NCI-H1930 (cell line): ENCODE data around the gene DLGAP3.

ENCODE experiments used
- DNase-seq, 2 experiments: peaks; one replicate each; lab custom pipeline; 2025; lab: John Stamatoyannopoulos, UW

The DLGAP3 gene

DNA sequence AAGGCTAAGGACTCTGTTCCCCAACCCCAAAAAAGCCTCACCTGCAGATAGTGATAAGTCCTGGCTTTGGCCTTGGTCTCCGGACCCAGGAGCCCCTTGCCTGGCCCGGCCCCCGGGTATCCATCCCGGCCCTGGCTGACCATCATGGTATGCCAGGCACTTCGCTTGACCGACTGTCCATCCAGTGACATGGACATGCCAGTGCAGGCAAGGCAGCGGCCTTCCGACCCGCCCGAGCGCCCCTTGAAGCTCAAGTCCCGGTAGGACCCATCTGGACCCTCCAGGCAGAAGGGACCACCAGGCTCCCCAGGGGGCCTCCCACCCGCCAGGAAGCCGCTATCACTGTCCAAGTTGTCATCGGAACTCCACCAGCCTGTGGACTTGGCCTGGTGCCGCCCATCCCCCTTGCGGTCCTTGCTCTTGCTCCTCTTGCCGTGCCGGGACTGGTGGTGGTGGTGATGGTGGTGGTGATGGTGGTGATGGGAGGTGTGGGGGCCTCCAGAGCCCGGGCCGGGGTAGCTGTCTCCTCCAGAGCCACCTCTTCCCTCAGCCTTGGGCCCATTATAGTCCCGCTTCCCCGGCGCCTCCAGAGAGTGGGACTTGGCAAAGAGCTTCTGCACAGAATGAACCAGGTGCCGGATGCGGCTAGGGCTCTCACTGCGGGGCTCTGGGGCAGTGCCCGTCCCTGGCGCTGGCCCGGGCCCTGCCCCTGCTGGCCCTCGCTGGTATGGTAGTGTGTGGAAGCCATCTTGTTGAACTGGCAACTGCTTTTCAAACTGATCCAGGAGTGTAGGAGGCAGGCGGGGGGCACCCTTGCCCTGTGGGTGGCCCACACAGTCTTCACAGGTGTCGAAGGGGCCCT is 25.0 kb downstream of the DLGAP3 start:
- no peak for DNase-seq

- DNase-seq: no peak
Observed at GRCh38 chr1:34901919-34902318, 27.5 kb downstream of the DLGAP3 start.

DNA sequence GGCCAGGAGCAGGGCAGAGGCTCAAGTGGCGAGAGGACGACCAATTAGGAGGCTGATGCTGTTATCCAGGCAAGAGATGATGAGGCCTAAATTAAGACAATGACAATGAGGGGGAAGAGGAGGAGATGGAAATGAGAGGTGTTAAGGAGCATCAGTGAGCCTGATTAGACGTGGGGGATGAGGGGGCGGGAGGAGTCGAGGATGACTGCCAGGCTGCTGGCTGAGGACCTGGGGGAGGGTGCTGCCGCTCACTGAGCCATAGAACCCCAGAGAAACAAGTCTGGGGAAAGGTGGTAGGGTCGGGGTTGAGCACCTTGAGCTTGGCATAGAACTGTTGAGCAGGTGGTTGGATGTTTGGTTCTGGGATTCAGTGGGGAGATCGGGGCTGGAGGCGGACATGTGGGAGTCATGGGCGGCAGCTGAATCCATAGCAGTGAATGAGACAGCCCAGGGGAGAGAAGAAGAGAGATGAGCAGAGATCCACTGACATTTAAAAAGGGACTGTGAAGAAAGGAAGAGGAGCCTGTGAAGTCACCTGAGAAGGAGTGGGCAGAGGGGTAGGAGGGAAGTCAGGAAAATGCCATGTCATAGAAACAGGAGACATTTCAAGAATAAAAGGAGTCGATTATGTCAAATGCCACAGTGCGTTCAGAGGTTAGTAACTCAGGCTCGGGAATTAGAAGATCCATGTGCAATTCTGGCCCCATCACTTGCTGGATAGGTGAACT is 28.5 kb downstream of the DLGAP3 start:
- no peak for DNase-seq

DNA sequence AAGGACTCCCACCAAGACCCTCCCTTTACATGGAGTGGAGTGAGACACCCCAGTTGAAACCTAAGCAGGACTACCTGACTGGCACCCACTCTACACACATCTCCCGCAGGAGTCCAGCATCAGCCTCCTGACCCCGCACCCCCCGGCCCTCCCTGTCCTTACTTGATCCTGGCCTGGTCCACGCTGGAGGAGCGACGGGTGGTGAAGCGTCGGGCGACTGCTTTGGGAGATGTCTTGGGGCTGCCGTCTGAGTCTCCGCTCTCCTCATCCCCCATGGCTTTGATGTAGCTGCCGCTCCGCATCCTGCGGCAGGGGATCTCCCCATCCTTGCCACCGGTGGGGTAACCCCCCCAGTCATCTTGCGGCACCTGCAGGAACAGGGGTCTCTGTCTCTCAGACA is 29.5 kb downstream of the DLGAP3 start:
- no peak for DNase-seq

DNA sequence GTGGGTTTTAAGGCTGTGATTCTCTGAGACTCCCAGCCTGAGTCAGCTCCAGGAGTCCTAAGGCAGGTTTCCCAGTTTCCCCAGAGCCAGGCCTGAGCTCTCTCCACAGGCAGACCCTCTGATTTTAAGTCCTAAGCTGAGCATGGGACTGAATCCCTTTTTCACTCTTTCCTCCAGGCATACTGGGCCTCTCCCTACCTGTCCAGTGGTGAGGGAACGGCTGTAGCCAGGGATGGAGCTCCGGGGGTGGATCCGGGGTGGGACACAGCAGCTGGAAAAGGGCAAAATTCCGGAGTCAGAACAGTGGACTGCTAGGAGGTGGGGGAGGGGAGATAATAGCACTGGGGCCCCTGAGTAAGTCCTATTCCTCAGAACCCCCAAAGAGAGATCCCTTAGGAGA is 30.0 kb downstream of the DLGAP3 start:
- no peak for DNase-seq

DNA sequence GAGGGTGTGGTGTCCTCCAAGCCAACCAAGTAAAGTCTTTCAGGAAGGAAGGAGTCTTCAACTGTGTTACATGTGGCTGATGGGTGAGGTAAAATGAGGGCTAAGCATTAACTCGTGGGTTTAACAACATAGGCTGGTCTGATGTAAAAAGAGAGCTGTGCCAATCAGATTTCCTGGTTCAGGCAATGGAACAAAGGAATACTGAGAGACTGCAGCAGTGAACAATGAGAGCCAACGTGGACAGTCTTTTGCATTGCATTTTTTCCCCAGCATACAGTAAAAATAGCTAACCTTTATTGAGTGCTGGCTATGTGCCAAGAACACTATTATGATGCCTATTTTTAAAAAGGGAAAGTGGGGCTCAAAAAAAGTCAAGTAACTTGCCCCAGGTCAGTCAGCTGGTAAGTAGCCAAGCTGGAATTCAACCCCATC is 31.1 kb downstream of the DLGAP3 start:
- DNase-seq: no peak

DNA sequence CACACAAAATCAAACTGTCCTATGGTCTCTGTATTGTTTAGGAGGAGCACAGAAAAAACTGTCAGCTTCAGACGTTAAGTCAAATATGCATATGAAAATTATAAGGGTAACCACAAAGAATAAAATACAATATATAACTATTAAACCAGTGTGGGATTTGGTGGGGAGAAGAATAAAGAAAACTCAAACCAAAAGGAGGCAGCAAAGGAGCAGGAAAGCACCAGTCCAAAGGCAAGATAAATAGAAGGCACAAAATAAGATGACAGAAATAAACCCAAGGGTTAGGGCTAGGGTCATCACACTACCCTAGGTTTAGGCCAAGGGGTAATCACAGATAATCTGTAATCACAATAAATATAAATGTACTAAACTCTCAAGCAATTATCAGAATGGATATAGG is 32.8 kb downstream of the DLGAP3 start:
- no peak for DNase-seq

- no peak for DNase-seq
Observed at GRCh38 chr1:34889705-34890104, 39.7 kb downstream of the DLGAP3 start.

GRCh38 chr1:34887593-34887992 is 41.9 kb downstream of the DLGAP3 start:
- DNase-seq: no peak

DNA sequence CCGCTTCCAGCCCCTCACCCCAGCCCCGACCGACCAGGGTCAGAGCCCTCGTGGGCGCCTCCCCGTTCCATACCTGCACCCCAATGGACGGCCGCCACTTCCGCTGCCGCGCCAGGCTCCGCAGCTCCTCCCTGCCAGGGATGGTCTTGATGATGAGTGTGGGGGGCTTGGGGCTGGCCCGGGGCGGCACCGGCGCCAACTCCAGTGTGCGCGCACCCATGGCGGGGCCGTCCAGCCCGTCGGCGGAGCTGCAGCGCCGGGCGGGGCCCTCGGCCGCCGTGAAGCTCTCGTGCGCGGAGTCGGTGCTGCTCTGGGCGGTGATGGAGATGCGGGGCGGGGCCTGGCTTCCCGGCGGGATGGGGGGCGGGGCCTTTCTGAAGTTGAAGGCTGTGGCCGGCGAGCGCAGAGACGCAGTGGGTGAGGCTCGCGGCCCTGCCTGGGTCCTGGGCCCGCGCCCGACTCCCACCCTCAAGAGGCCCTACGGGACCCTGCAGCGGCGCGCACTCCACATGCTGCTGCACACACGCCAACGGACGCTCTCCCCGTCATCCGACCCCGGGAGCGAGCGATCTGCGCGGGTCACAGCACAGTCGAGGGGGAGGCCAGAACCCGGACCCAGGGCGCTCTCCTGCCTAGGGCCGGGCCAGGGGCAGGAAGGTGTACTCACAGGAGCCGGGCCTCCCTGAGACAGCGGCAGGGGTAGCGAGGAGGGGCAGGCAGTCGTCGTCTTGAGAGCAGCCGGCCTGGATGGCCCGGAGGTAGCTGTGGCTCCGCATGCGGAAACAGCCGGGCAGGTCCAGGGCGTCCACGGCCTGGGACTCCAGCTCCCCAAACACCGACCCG is 43.8 kb downstream of the DLGAP3 start:
- DNase-seq: no peak

- DNase-seq: no peak
Observed at GRCh38 chr1:34884961-34885360, 44.5 kb downstream of the DLGAP3 start.

- DNase-seq: no peak
Observed at GRCh38 chr1:34884536-34884935, 44.9 kb downstream of the DLGAP3 start.

DNA sequence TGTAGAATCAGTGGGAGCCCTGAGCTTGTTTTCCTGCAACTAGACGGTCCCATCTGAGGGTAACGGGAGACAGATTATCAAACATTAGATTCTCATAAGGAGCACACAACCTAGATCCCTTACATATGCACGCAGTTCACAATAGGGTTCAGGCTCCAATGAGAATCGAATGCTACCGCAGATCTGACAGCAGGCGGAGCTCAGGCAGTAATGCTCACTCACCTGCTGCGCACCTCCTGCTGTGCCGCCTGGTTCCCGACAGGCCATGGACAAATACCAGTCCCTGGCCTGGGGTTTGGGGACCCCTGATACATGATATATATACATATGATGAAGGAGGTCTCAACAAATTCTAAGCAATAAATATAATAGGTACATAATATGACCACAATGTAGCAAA is 50.2 kb downstream of the DLGAP3 start:
- no peak for DNase-seq

- DNase-seq: no peak
Observed at GRCh38 chr1:34876406-34876805, 53.0 kb downstream of the DLGAP3 start.

- no peak for DNase-seq
Observed at GRCh38 chr1:34874296-34874952, 55.0 kb downstream of the DLGAP3 start.

- DNase-seq: no peak
Observed at GRCh38 chr1:34872133-34872503, 57.3 kb downstream of the DLGAP3 start.

GRCh38 chr1:34871443-34872132 is 57.9 kb downstream of the DLGAP3 start:
- no peak for DNase-seq

DNA sequence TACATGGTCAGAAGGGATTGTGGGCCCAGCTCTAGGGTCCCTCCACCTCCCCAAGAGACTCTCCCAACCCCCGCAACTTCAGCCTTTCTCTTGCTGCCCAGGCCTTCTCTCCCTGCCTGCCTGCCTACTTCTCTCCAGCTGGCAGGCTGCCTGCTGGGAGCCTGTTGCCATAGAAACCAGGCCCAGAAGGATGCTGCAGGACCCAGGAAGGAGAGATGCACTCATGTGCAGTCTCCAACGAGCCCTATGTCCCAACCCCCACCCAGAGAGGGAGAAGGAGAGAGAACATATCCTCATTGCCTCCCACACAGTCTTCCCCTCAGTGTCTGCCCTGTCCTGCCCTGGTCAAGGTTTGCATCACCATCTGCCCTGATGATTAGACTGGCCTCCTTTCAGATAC is 59.1 kb downstream of the DLGAP3 start:
- DNase-seq: no peak

- DNase-seq: no peak
Observed at GRCh38 chr1:34869760-34870159, 59.7 kb downstream of the DLGAP3 start.

DNA sequence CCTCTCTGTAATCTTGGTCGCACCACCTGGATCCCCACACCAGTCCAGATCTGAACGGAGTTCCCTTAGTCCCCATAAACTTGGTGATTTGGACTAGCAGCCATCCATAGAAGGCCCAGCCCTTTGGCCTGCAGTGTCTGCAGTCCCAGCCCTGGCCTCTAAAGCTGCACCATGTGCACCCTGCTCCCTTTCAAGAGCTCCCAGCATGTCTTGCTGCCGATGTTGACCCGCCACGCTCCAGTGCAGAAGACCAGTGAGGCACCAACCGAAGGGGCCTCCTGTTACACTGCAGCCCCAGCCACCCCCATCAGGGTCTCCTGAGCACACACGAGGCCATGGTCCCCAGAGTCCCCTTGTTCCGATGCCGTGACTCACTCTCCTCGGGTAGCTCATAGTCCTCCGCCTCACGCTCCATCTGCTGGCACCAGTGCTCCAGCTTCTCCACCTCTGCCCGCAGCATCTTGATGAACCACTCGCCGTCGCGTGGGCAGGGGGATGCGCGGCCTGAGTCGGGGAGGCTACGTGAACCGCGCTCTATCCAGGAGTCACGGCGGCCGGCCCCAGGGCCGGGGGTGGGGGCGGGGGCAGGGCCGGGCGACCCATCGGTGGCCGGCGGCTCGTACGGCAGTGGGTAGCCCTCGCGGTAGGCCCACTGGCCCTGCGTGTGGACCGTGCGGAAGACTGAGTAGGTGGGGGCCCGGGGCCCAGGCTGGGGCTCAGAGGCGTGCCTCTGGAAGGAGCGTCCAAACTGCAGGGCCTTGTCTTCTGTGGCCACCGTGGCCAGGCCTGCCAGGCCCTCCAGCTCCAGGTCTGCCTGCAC is 61.0 kb downstream of the DLGAP3 start:
- no peak for DNase-seq

DNA sequence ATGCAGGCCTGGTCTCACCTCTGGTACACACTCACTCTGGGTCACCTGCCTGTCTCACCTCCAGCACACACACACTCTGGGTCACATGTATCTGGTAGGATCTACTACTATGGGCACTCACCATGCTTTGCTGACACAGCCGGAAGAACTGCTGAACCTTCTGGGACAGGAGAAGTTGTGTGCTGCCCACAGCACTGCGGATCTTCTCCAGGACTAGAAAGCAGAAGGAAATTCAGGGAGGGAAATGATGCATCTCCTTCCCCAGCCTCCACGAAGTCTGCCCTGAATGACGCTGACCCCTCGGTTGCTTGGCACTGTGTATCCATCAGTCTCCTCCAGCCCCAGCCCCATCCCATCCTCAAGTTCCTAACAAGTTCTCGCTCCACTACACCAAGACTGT is 62.0 kb downstream of the DLGAP3 start:
- no peak for DNase-seq
